ENCODE data around the gene WFIKKN2.

- TF ChIP-seq CTCF (IDR thresholded peaks at IDR 0.05 in 4 of 5, conservative IDR thresholded peaks at IDR 0.05 in 1 of 5) (no peak), POLR2A (IDR thresholded peaks at IDR 0.05) (no peak)
Measured at GRCh38 chr17:50824429-50824828, 11.0 kb upstream of the WFIKKN2 start.
